ENCODE data around the gene DYRK4. TPM values are rescaled to one million over a fixed set of nuclear protein-coding genes. Genes with fewer than 3 reads are reported as not detected.

Gene DYRK4
- total RNA-seq, 6 experiments from 2014 or later, result 8.9 to 16.7 (median 10.6) TPM

- Histone ChIP-seq H3K27me3 (no peaks in the 10 kb centered on the region), H3K9me3 (no peaks in the 10 kb centered on the region), H3K36me3 (no peaks in the 10 kb centered on the region), H3K27ac (no peak overlapping the region), H3K4me1 (no peaks in the 10 kb centered on the region), H3K4me3 (no peak overlapping the region)
- no peak for DNase-seq
- intact Hi-C loops (cut with DNase I), result no loop called here
- no peak for TF ChIP-seq POLR2A (IDR thresholded peaks at IDR 0.05)
- TF ChIP-seq CTCF (IDR thresholded peaks at IDR 0.05), result no peak
- 92% methylated on average over 9 of the region's 10 CpGs for WGBS (ENCODE audit: insufficient coverage, low coverage, low lambda C conversion rate, missing lambda C conversion rate)
- no peak for ATAC-seq
These were observed 66.4 kb downstream of the DYRK4 start for GRCh38 chr12:4628406-4628805.

GRCh38 chr12:4630262-4630661 is 68.3 kb downstream of the DYRK4 start:
- Histone ChIP-seq H3K9me3 (no peaks in the 10 kb centered on the region), H3K36me3 (no peaks in the 10 kb centered on the region), H3K4me3 (no peak overlapping the region), H3K27me3 (no peaks in the 10 kb centered on the region), H3K27ac (no peak overlapping the region), H3K4me1 (no peaks in the 10 kb centered on the region)
- intact Hi-C loops (cut with DNase I), result no loop called here
- 59% methylated on average over 5 of the region's 5 CpGs for WGBS (ENCODE audit: insufficient coverage, low coverage, low lambda C conversion rate, missing lambda C conversion rate)
- DNase-seq, result no peak
- no peak for ATAC-seq
- TF ChIP-seq POLR2A (IDR thresholded peaks at IDR 0.05), result no peak

GRCh38 chr12:4643747-4644146 is 81.7 kb downstream of the DYRK4 start:
- no peak overlapping the region for H3K4me3 ChIP-seq
- no peaks in the 10 kb centered on the region for H3K9me3 ChIP-seq
- TF ChIP-seq CTCF (IDR thresholded peaks at IDR 0.05) (no peak), POLR2A (IDR thresholded peaks at IDR 0.05) (no peak)
- no peaks in the 10 kb centered on the region for H3K4me1 ChIP-seq
- 71% methylated on average over 6 of the region's 6 CpGs for WGBS (ENCODE audit: insufficient coverage, low coverage, low lambda C conversion rate, missing lambda C conversion rate)
- H3K27ac ChIP-seq, result no peak overlapping the region
- ATAC-seq (no peak), DNase-seq (no peak)
- intact Hi-C loops (cut with DNase I), result no loop called here
- H3K36me3 ChIP-seq, result no peaks in the 10 kb centered on the region
- H3K27me3 ChIP-seq, result no peaks in the 10 kb centered on the region

- Histone ChIP-seq H3K9me3 (no peaks in the 10 kb centered on the region), H3K36me3 (no peaks in the 10 kb centered on the region), H3K27me3 (no peaks in the 10 kb centered on the region), H3K4me3 (no peak overlapping the region), H3K4me1 (peaks cover 0 to 6% (median 2%) of the 10 kb centered on the region in 4 donors), H3K27ac (no peak overlapping the region)
- intact Hi-C loops (cut with DNase I), result no loop called here
- DNase-seq, result no peak
- no peak for ATAC-seq
- WGBS (ENCODE audit: insufficient coverage, low coverage, low lambda C conversion rate, missing lambda C conversion rate), result 100% methylated on average over 1 of the region's 1 CpG
- no peak for TF ChIP-seq POLR2A (IDR thresholded peaks at IDR 0.05)
- no peak for TF ChIP-seq CTCF (IDR thresholded peaks at IDR 0.05)
These were observed 83.0 kb downstream of the DYRK4 start for GRCh38 chr12:4645023-4645422.

GRCh38 chr12:4648104-4648500 is 86.1 kb downstream of the DYRK4 start:
- Histone ChIP-seq H3K9me3 (no peaks in the 10 kb centered on the region), H3K4me1 (peaks cover 0 to 16% (median 7%) of the 10 kb centered on the region in 4 donors), H3K4me3 (peak overlapping the region; percentile 64 to 82 (median 75)), H3K27me3 (no peaks in the 10 kb centered on the region), H3K27ac (peak overlapping the region in 2 of 3 donors; percentile 54 to 73), H3K36me3 (no peaks in the 10 kb centered on the region)
- DNase-seq, result no peak
- WGBS (ENCODE audit: insufficient coverage, low coverage, low lambda C conversion rate, missing lambda C conversion rate), result 44% methylated on average over 4 of the region's 4 CpGs
- TF ChIP-seq CTCF (IDR thresholded peaks at IDR 0.05), result no peak
- no peak for TF ChIP-seq POLR2A (IDR thresholded peaks at IDR 0.05)
- ATAC-seq, result peak in 2 of 4 donors; percentile 5 to 6
- intact Hi-C loops (cut with DNase I), result no loop called here
